ENCODE results near the gene TMEM95.

TMEM95 gene

GRCh38 chr17:7328009-7328408 lies 26.9 kb upstream of the TMEM95 start:
- Mint-ChIP-seq H3K4me1 (peaks cover 41% of the 10 kb centered on the region), H3K9me3 (no peaks in the 10 kb centered on the region), H3K27ac (no peak overlapping the region), H3K27me3 (ENCODE audit: low read depth, poor library complexity) (peaks cover 4% of the 10 kb centered on the region), H3K36me3 (ENCODE audit: low read depth) (no peaks in the 10 kb centered on the region), H3K4me3 (peak overlapping the region; percentile 99)
- no peak for DNase-seq
- TF ChIP-seq CTCF (IDR thresholded peaks at IDR 0.05), result no peak

- H3K27ac Mint-ChIP-seq, result peak within 1 kb of the TSS; percentile 99
- TF ChIP-seq CTCF (IDR thresholded peaks at IDR 0.05), result no peak
- peaks cover 4% of the 10 kb centered on the region for H3K27me3 Mint-ChIP-seq (ENCODE audit: low read depth, poor library complexity)
- peak within 1 kb of the TSS; percentile 99 for H3K4me3 Mint-ChIP-seq
- no peak for DNase-seq
- peaks cover 47% of the 10 kb centered on the region for H3K4me1 Mint-ChIP-seq
- H3K9me3 Mint-ChIP-seq, result no peaks in the 10 kb centered on the region
- no peaks in the 10 kb centered on the region for H3K36me3 Mint-ChIP-seq (ENCODE audit: low read depth)
Measured at GRCh38 chr17:7328840-7329373, 26.0 kb upstream of the TMEM95 start, which contains the start of gene NEURL4. NEURL4 (minus strand) TSS chr17:7329335; CDS start chr17:7329312, 23 bp downstream.

- Mint-ChIP-seq H3K4me1 (peaks cover 47% of the 10 kb centered on the region), H3K27me3 (ENCODE audit: low read depth, poor library complexity) (peaks cover 4% of the 10 kb centered on the region), H3K36me3 (ENCODE audit: low read depth) (no peaks in the 10 kb centered on the region), H3K4me3 (peak overlapping the region; percentile 99), H3K27ac (peak overlapping the region; percentile 97), H3K9me3 (no peaks in the 10 kb centered on the region)
- TF ChIP-seq CTCF (IDR thresholded peaks at IDR 0.05), result no peak
- DNase-seq, result peak; percentile 95
Measured at GRCh38 chr17:7329374-7329996, 25.5 kb upstream of the TMEM95 start.

- Mint-ChIP-seq H3K27me3 (ENCODE audit: low read depth, poor library complexity) (peaks cover 4% of the 10 kb centered on the region), H3K4me1 (peaks cover 47% of the 10 kb centered on the region), H3K9me3 (no peaks in the 10 kb centered on the region), H3K4me3 (peak overlapping the region; percentile 99), H3K27ac (peak overlapping the region; percentile 97), H3K36me3 (ENCODE audit: low read depth) (no peaks in the 10 kb centered on the region)
- TF ChIP-seq CTCF (IDR thresholded peaks at IDR 0.05), result no peak
- peak; percentile 87 for DNase-seq
Measured at GRCh38 chr17:7329997-7330637, 24.8 kb upstream of the TMEM95 start.

GRCh38 chr17:7330638-7331015 lies 24.3 kb upstream of the TMEM95 start:
- Mint-ChIP-seq H3K27ac (peak overlapping the region; percentile 71), H3K4me3 (peak overlapping the region; percentile 99), H3K4me1 (peaks cover 52% of the 10 kb centered on the region)

More at GRCh38 chr17:7330638-7331015, 24.3 kb upstream of the TMEM95 start:
- Mint-ChIP-seq H3K27me3 (ENCODE audit: low read depth, poor library complexity) (peaks cover 4% of the 10 kb centered on the region), H3K9me3 (no peaks in the 10 kb centered on the region), H3K36me3 (ENCODE audit: low read depth) (no peaks in the 10 kb centered on the region)
- DNase-seq, result no peak
- no peak for TF ChIP-seq CTCF (IDR thresholded peaks at IDR 0.05)
